HG02678 (cell line): ENCODE results near the gene ADTRP.
A peak's percentile ranks its signal among the peaks of the same experiment; 100 is the strongest.
"Not testable (repeated sequence)": the region's sequence is repeated elsewhere in the genome, so short reads cannot be mapped to it uniquely, and the experiment has no call there.

Experiments
- ATAC-seq: cut with Tn5 transposase; IDR thresholded peaks from one replicate; pipeline ENCODE4 v1.9.1; 2021; ENCODE audit warnings: mild to moderate bottlenecking, moderate library complexity; ENCODE audit not compliant: unreplicated experiment

Gene ADTRP

GRCh38 chr6:11804135-11804534 lies 25.5 kb upstream of the ADTRP start:
- ATAC-seq: no peak

- ATAC-seq: no peak
Observed at GRCh38 chr6:11803591-11803971, 25.0 kb upstream of the ADTRP start.

- no peak for ATAC-seq
Observed at GRCh38 chr6:11802886-11803590, 24.4 kb upstream of the ADTRP start.

DNA sequence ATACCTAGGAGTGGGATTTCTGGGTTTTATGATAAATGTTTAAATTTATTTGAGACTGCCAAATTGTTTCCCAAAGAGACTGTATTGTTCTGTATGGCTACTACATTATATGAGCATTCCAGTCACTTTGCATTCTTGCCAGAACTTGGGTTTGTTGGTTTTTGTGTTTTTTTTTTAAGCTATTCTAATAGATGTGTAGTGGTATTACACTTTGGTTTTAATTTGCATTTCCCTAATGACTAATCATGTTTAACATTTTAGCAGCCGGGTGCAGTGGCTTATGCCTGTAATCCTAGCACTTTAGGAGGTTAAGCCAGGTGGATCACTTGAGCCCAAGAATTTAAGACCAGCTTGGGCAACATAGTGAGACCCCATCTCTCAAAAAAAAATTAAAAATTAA lies 21.9 kb upstream of the ADTRP start:
- not testable (repeated sequence) for ATAC-seq

- no peak for ATAC-seq
Observed at GRCh38 chr6:11798538-11798937, 19.9 kb upstream of the ADTRP start.

- ATAC-seq: no peak
Observed at GRCh38 chr6:11798096-11798495, 19.5 kb upstream of the ADTRP start.

- no peak for ATAC-seq
Observed at GRCh38 chr6:11796829-11797228, 18.2 kb upstream of the ADTRP start.

DNA sequence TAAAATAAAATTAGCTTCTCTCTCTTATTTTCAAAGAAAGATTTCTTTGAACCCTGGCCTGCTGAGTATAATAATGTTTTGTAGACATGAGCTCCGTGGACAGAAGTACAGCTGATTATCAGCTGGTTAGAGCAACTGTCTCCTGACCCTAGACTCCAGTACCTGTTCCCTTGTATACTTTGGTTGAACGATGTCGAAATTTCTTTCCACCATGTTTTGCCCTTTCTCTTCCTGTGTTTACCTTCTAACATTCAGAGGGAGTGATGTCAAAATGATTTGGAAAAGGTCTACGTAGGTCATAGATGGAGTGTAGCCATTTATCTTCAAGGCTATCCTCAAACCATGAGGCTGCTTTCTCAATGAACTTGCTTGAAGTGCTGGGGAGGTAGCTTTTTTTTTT lies 16.8 kb upstream of the ADTRP start:
- no peak for ATAC-seq

DNA sequence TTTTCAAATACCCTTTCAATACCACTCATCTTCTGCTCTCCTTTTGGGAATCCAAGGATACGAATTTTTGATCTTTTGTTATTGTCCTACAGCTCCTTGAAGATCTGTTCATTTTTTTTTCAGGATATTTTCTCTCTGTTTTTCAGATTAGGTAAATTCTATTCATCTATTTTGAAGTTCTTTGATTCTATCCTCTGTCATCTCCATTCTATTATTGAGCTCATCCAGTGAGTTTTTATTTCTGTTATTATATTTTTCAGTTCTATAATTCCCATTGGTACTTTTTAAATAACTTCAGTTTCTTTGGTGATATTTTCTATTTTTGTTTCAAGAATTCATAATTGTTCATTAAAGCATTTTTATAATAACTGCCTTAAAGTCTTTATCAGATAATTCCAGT lies 14.7 kb upstream of the ADTRP start:
- ATAC-seq: no peak

- ATAC-seq: no peak
Observed at GRCh38 chr6:11791354-11792107, 12.9 kb upstream of the ADTRP start.

GRCh38 chr6:11789744-11790143 lies 11.1 kb upstream of the ADTRP start:
- no peak for ATAC-seq

- no peak for ATAC-seq
Observed at GRCh38 chr6:11788043-11788442, 9.4 kb upstream of the ADTRP start.

DNA sequence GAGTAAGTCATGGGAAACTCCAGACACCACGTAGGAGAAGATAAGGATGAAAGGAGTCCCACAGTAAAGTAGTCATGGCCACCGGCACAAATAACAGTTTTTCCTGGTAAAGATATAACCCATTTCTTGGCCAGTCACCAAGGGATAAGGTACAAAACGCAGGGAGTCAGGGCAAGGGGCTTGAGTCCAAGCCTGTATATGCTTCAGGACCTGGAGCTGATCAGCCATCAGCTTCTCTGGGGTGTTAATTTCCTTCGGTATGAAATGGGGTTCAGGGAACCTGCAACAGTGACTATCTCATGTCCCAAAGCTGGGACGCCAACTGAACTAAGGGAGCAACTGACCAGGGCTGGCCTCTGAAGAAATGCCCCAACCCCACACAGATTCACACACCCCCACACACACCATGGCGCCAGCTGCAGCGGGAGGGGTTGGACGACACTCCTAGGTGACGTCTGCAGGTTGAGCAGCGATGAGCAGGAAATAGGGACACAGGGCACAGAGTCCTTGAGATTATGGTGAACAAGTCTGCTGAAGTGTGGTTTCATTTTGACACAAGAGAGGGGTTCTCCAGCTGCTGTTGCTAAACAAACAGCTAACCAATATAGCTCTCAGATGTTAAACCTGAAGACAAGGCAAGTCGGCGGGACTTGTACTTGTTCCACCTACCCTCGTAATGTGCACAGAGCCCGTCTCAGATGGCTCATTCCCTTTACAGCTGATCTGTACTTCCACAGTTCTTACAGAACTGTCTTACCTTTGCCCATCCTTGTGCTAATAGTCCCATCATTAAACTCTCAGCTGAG lies 7.4 kb upstream of the ADTRP start:
- ATAC-seq: peak; percentile 91

DNA sequence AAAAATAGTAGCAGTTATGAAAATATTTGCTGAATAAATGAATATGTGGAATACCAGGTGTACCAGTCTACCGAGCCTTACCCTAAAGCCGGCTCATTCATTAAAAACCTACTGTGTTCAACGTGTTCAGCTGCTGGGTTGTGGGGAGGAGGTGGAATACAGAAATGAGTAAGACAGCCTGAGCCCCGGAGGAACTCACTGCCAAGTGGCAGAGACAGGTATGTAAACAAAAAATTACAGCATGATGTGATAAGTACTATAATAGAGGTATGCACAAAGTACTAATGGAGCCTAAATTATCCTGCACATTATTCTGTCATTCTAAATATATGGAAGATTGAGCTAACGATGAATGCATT lies 6.8 kb upstream of the ADTRP start:
- ATAC-seq: peak; percentile 58

DNA sequence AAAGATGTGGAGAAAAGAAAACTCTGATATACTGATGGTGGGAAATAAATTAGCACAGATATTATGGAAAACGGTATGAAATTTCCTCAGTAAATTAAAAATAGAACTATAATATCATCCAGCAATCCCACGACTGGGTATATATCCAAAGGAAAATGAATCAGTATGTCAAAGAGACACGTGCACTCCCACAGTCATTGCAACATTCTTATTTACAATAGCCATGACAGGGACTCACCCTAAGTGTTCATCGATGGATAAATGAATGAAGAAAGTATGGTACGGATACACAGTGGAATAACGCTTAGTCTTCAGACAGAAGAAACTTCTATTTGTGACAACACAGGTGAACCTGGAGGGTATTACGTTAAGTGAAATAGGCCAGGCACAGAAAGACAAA lies 5.7 kb upstream of the ADTRP start:
- ATAC-seq: no peak

DNA sequence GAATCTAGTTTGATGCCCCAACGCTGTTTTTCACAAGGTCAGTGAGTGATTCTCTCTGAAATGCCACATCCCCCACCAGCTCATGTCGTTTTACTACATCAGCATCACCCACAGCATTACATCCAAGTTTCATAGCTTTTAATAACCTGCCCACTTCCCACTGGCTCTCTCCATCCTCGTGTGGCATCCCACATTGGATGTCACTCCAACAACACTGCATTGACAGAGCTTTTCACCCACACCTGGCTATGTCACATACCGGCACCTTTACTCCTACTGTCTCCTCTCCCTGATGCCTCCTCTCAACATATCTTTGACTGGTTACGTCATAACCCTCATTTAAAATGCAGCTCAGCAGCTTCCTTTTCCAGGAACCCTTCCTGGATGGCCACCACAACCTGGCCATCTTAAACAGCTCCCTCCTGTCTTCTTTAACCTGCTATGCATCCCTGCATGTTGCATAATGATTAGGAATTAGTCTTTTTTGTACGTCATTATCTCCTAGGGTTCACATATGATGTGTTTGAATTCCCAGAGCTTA lies 5.0 kb upstream of the ADTRP start:
- no peak for ATAC-seq

GRCh38 chr6:11782524-11782923 lies 3.9 kb upstream of the ADTRP start:
- no peak for ATAC-seq

DNA sequence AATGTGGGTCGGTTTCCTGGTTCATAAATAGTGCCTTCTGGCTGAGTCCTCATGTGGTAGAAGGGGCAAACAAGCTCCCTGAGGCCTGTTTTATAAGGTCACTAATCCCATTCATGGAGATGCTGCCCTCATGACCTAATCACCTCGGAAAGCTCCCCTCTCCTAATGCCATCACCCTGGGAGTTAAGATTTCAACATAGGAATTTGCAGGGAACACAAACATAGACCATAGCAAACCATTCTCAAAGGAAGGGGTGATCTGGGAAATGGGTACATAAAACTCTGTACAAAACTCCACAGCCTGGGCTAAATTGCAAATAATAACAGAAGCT lies 1.5 kb upstream of the ADTRP start:
- no peak for ATAC-seq

- ATAC-seq: no peak
Observed at GRCh38 chr6:11779329-11780096, 910 bp upstream of the ADTRP start.

- no peak for ATAC-seq
Observed at GRCh38 chr6:11778036-11778435, 567 bp downstream of the ADTRP start.

GRCh38 chr6:11775791-11776409 lies 2.7 kb downstream of the ADTRP start:
- no peak for ATAC-seq
